HG03095 (cell line): Measurements from ENCODE around the gene MRTFA.
"Not testable (repeated sequence)": the region's sequence is repeated elsewhere in the genome, so short reads cannot be mapped to it uniquely, and the experiment has no call there.

Experiments used
- ATAC-seq: cut with Tn5 transposase; IDR thresholded peaks from one replicate; pipeline ENCODE4 v1.9.1; 2021; ENCODE audit warnings: moderate library complexity; ENCODE audit not compliant: unreplicated experiment

The MRTFA gene

DNA sequence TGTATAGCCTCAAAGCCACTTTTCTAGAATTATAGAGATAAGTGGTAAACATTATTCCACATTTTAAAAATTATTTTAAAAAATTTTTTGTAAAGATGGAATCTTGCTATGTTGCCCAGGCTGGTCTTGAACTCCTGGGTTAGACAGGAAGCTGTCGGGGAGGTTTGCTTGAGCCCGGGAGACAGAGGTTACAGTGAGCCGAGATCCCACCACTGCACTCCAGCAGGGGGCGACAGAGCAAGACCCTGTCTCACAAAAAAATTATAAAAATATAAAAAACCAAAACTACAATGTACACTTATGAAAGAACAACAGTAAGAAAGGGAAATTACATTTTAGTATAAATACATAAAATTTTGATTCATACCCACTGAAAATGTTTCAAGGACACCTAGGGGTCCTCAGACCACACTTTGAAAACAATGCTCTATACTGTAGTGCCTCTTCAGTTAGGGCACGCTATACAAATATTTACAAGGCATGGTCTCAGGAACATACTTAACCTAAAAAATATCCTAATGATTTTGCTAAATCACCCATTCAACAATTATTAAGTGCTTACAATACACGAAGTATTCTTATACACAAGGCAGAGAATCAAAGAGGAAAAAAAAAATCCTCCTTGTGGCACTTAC lies 111.2 kb downstream of the MRTFA start:
- no peak for ATAC-seq

DNA sequence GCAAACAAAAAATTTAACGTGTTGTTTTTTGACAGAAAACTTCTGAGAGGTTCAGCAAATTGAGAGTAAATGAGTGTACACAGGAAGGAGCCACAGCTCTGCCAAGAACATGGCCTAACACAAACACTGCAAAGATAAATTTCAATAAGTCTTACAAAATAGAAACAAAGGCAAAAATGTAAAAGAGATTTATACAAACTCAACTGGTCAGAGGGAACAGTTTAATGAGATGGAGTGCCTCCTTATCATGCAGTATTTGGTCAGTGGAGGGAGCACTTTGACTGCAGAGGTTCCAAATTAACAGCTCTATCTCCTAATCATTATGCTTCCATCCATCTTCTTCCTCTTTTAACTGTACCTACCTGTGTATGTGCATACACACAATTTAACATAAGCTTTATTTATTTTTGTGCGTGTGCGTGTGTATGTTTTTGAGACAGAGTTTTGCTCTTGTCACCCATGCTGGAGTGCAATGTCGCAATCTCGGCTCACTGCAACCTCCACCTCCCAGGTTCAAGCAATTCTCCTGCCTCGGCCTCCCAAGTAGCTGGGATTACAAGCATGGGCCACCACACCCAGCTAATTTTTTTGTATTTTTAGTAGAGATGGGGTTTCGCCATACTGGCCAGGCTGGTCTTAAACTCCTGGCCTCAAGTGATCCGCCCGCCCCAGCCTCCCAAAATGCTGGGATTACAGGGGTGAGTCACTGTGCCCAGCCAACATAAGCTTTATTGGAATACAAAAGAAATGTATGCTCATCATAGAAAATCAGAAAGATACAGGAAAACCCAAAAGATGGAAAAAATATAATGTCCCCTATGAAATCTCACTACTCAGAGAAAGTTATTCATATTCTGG lies 111.9 kb downstream of the MRTFA start:
- no peak for ATAC-seq

DNA sequence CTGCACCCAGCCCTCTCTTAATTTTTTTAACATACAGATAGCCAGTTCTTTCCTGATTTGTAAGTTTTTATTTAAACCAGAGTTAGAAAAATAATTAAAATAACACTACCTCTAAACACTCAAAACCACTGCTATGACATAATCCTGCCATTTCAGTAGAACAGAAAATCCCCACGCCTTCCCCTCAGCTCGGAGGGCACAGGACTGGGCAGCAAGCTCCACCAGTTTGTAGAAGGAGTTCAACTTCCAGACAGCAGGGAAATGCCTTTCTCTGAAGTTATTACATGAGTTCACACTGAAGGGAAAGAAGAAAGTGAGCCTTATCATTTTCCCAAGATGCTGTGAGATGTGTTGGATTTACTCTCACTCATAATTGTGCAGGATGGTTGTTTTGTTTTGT lies 114.4 kb downstream of the MRTFA start:
- ATAC-seq = no peak

DNA sequence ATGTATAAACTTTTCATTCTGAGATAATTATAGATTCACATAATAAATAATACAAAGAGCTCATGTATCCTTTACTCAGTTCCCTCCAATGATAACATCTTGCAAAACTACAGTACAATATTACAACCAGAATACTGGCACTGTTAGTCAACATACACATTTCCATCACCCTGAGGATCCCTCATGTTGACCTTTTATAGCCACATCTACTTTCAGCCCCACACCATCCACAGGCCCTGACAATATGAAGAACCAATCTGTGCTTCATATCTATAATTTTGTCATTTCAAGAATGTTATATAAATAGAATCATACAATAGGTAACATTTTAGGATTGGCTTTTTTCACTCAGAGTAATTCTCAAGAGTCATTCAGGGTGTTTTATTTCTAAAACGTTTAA lies 115.5 kb downstream of the MRTFA start:
- ATAC-seq = no peak

DNA sequence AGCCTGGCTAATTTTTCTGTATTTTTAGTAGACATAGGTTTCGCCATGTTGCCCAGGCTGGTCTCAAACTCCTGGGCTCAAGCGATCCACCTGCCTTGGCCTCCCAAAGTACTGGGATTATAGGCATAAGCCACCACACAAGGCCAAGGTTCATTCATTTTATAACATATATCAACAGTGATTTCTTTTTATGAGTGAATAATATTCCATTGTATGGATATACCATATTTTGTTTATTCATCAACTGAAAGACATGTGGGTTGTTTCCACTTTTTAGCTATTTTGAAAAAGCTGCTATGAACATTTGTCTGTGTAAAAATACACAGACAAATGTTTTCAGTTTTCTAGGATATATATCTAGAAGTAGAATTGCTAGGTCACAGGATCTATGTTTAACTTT lies 116.0 kb downstream of the MRTFA start:
- no peak for ATAC-seq

DNA sequence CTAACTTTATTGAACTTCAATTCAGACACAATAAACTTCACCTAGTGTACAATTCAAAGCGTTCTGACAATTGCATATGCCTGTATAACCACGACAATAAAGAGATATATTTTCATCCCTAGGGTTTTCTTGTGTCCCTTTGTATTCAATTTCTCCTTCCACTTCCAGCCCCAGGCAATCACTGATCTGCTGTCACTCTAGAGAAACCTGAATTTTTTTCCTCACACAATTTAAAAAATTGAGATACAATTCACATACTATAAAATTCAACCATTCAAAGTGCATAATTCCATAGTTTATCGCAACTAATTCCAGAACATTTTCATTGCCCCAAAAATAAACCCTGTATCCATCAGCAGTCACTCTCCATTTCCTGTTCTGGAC lies 116.6 kb downstream of the MRTFA start:
- ATAC-seq = no peak

DNA sequence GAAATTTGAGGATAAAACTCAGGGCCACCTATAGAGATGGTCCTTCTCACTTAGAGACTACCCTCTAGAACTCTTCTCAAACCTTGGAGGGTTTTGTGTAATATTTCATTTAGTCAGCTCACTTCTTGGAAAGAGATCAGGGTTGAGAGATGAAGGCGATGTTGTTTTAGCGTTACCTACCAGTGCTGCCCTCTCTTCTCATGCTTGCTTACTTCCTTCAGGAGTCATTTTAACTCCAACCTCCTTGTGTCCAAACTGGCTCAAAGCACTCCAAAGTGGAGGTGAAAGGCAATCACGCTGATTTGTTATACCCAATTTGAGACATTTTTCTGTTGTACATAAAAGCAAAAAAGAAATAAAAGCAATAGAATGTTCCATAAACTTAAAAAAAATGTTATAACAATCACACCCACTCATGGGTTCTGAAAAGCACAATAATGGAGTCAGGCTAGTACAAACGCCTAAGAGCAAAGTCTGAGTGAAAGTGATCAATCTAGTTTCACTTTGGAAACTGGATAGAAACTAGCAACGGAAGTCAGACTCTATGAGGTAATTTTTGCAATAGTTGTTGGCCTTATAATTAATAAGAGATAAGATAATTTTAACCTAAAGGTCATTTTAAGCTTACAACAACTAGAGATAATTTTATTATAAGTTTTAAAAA lies 117.1 kb downstream of the MRTFA start:
- no peak for ATAC-seq

DNA sequence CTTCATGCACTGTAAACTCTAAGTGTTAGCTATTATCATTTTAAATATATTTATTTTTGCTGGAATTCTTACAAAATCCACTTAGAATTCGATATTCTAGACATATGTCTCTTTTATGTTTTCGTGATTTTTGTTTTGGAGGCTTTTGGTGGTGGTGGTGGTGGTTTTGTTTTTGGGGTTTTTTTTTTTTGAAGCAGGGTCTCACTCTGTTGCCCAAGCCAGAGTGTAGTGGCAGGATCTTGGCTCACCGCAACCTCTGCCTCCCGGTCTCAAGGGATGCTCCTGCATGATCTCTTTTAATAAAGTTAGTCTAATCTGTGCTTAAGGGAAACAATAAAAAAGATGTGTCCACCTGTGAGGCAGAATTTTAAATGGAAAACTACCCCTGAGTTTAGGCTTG lies 117.7 kb downstream of the MRTFA start:
- ATAC-seq = no peak

DNA sequence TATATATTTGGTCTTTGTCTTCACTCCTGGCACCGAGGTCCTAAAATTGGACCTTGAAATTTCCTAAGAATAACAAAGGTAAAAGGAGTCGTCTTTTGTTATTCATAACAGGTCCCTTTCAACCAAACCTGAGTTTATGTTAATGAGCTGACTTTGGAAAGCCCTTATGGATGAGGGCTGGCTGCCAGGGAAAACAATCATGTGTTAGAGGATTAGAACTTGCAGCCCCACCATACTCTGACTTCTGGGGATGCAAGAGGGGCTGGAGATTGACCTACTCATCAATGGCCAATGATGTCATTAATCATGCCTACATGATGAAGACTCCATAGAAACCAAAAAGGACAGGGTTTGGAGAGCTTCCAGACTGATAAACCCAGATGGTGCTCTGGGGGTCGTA lies 118.9 kb downstream of the MRTFA start:
- no peak for ATAC-seq

DNA sequence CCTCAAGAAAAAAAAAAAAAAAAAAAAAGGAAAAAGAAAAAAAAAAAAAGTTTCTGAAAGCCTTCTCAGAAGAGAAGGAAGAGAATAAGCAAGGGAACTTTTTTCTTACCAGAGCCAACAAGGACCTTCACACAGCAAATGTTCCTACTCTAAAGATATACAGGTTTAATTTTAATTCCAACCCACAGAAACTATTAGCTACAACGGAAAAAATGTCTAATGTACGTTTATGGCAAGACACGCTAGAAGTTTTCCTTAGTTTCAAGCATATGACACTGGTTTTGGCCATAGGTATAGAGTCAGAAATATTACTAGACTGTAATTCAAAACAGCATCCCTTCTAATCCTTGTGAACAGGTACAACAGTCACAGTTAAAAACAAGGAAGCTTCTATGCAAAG lies 120.1 kb downstream of the MRTFA start:
- no peak for ATAC-seq

DNA sequence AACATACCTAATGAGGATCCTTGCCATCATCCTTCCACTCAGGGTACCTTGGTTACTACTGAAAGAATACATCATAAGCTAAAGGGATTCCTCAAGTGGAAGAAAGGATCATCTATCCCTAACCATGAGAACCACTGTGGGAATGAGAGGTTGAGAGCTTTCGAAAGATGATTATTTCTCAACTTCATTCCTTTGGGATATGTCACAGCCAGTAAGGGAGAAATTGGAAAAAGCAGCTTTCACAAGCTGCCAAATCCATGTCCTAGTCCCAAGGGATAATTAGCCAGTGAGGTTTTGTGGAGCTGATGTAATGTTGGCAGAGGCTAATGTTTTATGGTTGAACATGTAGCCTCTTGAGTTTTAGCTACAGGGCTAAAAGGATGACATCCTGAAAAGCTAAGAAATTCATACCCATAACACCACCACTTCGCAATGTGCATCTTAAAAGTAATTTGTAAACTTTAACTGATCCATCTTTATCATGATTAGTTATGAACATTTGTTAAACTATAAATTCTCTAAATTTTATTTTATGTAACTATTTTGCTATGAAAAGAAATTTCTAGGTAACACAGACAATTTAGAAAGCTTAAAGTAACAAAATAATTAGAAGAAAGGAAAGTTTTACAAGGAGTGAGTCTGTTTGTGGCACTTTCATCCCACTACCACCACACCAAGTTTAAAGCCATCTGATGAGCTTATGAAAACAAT lies 123.9 kb downstream of the MRTFA start:
- no peak for ATAC-seq

DNA sequence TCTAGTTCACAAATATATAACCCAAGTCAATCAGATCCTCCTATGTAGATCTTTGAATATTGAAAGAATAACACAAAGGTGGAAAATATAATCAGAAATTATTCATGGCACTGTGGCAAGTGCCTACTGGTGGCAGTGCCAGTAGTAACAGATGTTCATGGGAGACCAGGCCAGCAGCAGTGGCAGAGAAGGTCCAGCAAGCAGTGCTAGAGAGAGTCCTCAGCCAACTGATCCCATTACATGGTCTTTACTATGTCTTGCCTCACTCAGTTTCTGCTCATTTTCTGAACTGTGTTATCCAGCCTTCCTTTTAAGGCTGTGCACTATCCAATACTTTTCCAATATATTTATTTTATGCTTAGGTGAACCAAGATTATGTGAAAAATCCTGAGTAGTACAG lies 124.9 kb downstream of the MRTFA start:
- no peak for ATAC-seq

DNA sequence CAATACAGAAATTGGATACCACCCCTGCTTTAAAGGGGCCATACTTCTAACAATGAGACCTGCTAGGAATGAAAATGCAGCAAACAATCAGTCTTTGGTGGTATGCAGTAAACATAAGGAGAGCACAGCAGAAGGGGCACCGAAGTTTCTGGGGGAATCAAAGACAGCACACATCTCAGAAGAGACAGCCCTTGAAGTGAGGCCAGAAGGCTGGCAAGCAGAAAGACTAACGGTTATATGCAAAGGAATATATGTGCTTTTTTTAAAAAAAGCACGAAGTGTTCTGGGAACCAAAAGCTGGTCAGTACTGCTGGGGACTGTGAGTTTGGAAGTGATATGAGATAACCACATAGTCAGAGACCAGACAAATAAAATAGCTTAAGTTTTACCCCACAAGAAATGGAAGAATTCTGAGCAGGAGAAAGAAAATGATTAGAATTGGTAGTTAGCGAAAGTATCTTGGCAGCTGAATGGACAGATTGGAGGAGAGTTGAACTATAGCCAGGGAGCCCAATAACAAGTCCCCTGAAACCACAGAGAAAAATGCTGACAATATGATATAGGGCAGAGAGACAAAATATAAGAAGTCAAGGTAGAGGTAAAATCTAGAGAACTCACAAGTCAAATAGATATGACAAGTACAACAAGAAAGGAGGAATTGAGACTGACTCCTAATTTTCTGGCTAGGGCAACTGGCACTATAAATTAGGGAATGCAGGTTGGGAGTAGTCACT lies 125.7 kb downstream of the MRTFA start:
- ATAC-seq = no peak

DNA sequence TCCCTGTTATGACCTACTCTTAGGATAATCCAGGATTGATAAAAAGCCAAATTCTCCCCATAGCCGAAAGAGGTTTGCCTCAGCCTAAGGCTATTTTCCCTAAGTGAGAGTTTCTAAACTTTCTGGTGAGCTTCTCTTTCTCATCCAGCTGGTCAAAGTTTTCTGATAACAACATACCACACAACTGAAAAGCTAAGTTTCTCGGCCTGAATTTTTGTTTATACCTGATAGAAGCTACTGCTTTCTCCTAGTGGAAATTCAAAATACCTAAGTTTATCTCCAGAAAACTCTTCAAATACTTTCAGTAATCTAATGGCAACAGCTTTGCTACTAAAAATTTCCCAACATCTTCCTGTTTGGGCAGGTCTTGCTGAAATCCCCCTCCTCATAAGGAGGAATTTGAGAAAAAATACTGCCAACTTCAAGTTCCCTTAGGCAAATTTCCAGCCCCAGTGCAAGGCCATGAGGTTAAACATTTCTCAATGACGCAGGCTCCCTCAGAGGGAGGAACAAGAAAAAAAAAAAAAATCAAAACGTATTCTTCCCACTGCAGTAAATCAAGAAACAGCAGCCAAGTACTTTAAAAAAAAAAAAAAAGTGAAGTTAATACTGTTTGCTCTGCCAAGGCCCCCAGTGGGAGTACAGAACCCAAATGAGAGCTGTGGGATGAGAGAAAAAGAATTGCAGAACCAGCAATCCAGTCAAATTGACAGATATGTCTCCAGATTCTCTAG lies 127.0 kb downstream of the MRTFA start:
- ATAC-seq = no peak

DNA sequence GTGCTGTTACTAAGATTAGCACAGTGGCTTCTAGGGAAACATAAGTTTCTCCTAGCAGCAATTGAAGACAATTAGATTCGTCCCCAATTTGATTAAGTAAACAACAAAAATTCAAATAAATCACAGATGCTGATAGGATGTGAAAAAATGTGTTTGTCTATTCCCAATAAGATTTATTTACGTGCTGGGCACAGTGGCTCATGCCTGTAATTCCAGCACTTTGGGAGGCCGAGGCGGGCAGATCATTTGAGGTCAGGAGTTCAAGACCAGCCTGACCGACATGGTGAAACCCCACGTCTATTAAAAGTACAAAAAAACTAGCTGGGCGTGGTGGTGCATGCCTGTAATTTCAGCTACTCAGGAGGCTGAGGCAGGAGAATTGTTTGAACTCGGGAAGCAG lies 128.5 kb downstream of the MRTFA start:
- ATAC-seq = not testable (repeated sequence)

DNA sequence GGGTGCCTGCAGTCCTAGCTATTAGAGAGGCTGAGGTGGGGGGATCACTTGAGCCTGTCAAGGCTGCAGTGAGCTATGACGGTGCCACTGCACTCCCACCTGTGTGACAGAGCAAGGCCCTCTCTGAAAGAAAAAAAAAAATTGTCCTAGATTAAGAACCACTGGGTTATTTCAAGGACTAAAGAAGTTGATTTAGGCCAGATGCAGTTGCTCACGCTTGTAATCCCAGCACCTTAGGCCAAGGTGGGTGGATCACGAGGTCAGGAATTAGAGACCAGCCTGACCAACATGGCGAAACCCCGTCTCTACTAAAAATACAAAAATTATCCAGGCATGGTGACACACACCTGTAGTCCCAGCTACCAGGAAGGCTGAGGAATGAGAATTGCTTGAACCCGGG lies 129.0 kb downstream of the MRTFA start:
- ATAC-seq = no peak

DNA sequence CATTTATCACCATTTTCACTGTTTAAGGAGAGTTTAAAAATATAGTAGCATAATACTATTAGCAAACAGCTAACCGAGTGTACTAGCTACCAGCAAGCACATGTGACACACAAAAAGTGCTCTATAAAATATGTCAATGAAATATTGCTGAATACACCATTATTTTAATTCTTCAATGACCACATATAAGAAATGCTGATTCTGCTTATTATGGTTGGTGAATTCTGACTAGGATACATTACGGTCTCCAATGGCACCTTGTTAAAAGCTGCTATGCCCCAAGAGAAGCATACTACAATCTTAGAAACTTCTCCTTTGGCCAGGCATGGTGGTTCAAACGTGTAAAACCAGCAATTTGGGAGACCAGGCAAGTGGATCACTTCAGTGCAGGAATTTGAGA lies 129.8 kb downstream of the MRTFA start:
- no peak for ATAC-seq

DNA sequence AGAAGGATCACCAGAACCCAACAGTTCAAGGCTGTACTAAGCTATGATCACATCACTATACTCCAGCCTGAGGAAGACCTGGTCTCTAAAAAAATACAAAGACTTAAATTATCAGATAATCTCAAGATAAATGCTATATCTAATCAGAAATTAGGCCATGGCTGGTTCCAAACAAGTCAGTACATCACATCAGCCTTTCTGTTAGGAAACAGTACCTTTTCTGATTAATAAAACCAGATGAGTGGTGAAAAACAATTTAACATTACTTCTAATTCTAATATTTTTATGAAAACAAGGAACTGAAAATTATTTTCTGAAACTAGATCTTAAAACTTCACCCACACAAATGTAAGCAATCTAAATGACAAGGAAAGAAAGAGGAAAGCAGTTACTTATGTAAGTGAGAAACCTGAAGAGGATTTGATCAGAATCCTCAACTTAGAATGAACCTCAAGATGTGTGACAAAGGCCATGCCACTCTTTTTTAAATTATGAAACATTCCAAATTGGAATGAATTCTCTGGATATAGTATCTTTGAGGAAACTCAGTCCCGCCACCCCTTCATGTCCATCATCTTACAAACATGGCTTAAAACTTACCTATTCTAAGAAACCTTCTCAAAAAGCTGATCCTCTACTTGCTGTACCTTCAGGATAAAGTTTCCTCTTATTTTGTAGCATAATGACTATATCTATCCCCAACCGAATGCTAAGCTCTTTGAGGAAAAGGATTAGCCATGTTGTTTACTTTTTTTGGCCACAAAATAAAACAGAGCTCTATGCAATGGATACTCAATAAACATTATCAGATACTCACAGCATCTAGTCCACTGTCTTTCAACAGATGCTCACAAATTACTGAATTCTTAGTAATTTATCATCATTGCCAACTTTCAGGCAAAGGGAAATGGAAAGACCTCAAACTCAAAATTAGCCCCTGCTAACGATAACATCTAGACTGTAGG lies 132.0 kb downstream of the MRTFA start:
- ATAC-seq = no peak

DNA sequence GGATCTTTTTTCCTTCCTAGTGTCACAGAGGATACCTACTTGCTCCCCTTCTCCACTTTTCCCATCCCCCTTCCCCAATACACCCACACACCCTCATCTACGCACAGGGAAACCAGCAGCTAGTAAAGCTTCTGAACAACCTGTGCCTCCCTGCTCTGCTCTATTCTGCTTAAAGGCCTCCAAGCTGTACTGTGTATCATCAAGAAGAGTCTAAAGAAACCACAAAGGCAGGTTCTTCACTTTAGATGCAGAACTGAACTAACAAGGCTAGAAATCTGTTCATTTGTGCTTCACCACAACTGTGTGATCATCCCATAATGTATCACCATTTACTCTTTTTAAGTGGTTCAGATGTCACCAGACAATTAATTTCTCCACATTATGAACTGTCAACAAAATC lies 133.6 kb downstream of the MRTFA start:
- no peak for ATAC-seq
